DND-41 (cell line): Measurements from ENCODE around the gene GPR161.

ENCODE experiments used
- ATAC-seq: fragments of 200-7000 bp; cut with Tn5 transposase; 3 replicates; pipeline ENCODE4 v1.9.1; 2021; ENCODE audit warnings: low read depth; ENCODE audit not compliant: insufficient read depth
- DNase-seq: peaks from one replicate; pipeline ENCODE4 v3.0.0-alpha.2; 2020
- H2AFZ ChIP-seq: 2 replicates; pipeline ENCODE4 v1.6.0; 2012; ENCODE audit warnings: low read depth, low read length
- H3K27ac ChIP-seq: 2 replicates; pipeline ENCODE4 v1.5.1; 2012; ENCODE audit warnings: low read length, inconsistent platforms
- H3K27me3 ChIP-seq: fragments of 200-600 bp; sonication (generic); 2 replicates; pipeline ENCODE4 v1.6.0; 2012; ENCODE audit warnings: low read length, mild to moderate bottlenecking, inconsistent platforms; ENCODE audit not compliant: insufficient read depth, poor library complexity
- H3K36me3 ChIP-seq: 2 replicates; pipeline ENCODE4 v1.5.1; 2012; ENCODE audit warnings: low read length, inconsistent platforms; ENCODE audit not compliant: insufficient read depth
- H3K4me1 ChIP-seq: 2 replicates; pipeline ENCODE4 v1.5.1; 2012; ENCODE audit warnings: mild to moderate bottlenecking, low read length; ENCODE audit not compliant: insufficient read depth
- H3K4me2 ChIP-seq: 2 replicates; pipeline ENCODE4 v1.6.0; 2012; ENCODE audit warnings: mild to moderate bottlenecking, moderate library complexity, low read length, inconsistent platforms; ENCODE audit not compliant: insufficient read depth
- H3K4me3 ChIP-seq, 2 experiments: fragments of 200-600 bp in 1 of 2; shearing (Covaris generic) in 1 of 2; 2 replicates each; pipeline ENCODE4 v1.5.1; 2012 to 2016; ENCODE audit warnings: inconsistent platforms in 2 of 2, low read length in 2 of 2, mild to moderate bottlenecking in 2 of 2, low read depth in 1 of 2, moderate library complexity in 1 of 2
- H3K79me2 ChIP-seq: 2 replicates; pipeline ENCODE4 v1.6.0; 2012; ENCODE audit warnings: low read length, inconsistent platforms; ENCODE audit not compliant: insufficient read depth
- H3K9ac ChIP-seq: 2 replicates; pipeline ENCODE4 v1.6.0; 2012; ENCODE audit warnings: low read depth, mild to moderate bottlenecking, inconsistent platforms, low read length, moderate library complexity
- H3K9me3 ChIP-seq: 2 replicates; pipeline ENCODE4 v1.5.1; 2012; ENCODE audit warnings: low read length, moderate library complexity, mild to moderate bottlenecking, inconsistent platforms; ENCODE audit not compliant: insufficient read depth, severe bottlenecking
- H4K20me1 ChIP-seq: 2 replicates; pipeline ENCODE4 v1.6.0; 2012; ENCODE audit warnings: low read length; ENCODE audit not compliant: insufficient read depth
- CTCF ChIP-seq: IDR thresholded peaks from 2 replicates; pipeline ENCODE4 v1.5.1; 2012; ENCODE audit warnings: borderline replicate concordance, low read length, moderate library complexity, mild to moderate bottlenecking; ENCODE audit not compliant: poor library complexity, severe bottlenecking; ENCODE audit errors: extremely low read depth
- EZH2 ChIP-seq: IDR thresholded peaks from 3 replicates; pipeline ENCODE4 v1.6.1; 2012; ENCODE audit warnings: borderline replicate concordance, low read depth, mild to moderate bottlenecking, moderate library complexity, low read length, inconsistent platforms; ENCODE audit not compliant: severe bottlenecking

The GPR161 gene

GRCh38 chr1:168088511-168089325, 48.0 kb downstream of the GPR161 start:
- Histone ChIP-seq H4K20me1 (no peaks in the 10 kb centered on the region), H3K79me2 (no peaks in the 10 kb centered on the region), H3K36me3 (peaks cover 23% of the 10 kb centered on the region), H3K4me1 (no peaks in the 10 kb centered on the region), H3K4me3 (no peak overlapping the region), H3K9ac (no peak overlapping the region), H3K9me3 (no peaks in the 10 kb centered on the region), H3K4me2 (no peak overlapping the region), H2AFZ (no peak overlapping the region), H3K27me3 (no peaks in the 10 kb centered on the region), H3K27ac (no peak overlapping the region)
- ATAC-seq (no peak), DNase-seq (no peak)
- TF ChIP-seq EZH2 (no peak), CTCF (no peak)

- Histone ChIP-seq H3K4me2 (no peak overlapping the region), H2AFZ (no peak overlapping the region), H3K4me3 (no peak overlapping the region), H3K9ac (no peak overlapping the region), H4K20me1 (no peaks in the 10 kb centered on the region), H3K4me1 (no peaks in the 10 kb centered on the region), H3K27me3 (no peaks in the 10 kb centered on the region), H3K79me2 (no peaks in the 10 kb centered on the region), H3K36me3 (peaks cover 23% of the 10 kb centered on the region), H3K27ac (no peak overlapping the region), H3K9me3 (no peaks in the 10 kb centered on the region)
- TF ChIP-seq CTCF, result no peak
- no peak for TF ChIP-seq EZH2
- no peak for ATAC-seq
- DNase-seq, result no peak
These were observed 49.0 kb downstream of the GPR161 start for GRCh38 chr1:168087696-168088095.

- Histone ChIP-seq H3K9ac (no peak overlapping the region), H3K4me2 (no peak overlapping the region), H3K27me3 (no peaks in the 10 kb centered on the region), H3K27ac (no peak overlapping the region), H3K36me3 (peaks cover 23% of the 10 kb centered on the region), H4K20me1 (no peaks in the 10 kb centered on the region), H3K4me3 (no peak overlapping the region), H2AFZ (no peak overlapping the region), H3K79me2 (no peaks in the 10 kb centered on the region), H3K4me1 (no peaks in the 10 kb centered on the region), H3K9me3 (no peaks in the 10 kb centered on the region)
- TF ChIP-seq CTCF (peak; percentile 38), EZH2 (no peak)
- no peak for ATAC-seq
- no peak for DNase-seq
These were observed 50.3 kb downstream of the GPR161 start for GRCh38 chr1:168086438-168086837.
